ENCODE results near the gene SVIL. TPM values are rescaled to one million over a fixed set of nuclear protein-coding genes. Genes with fewer than 3 reads are reported as not detected.

The SVIL gene
- total RNA-seq, 1 experiment from 2014 or later, result 15.3 TPM

GRCh38 chr10:29651767-29652166 lies 17.0 kb upstream of the SVIL start:
- Histone ChIP-seq H3K79me2 (ENCODE audit: insufficient read depth, low read length) (no peaks in the 10 kb centered on the region), H3K4me2 (ENCODE audit: insufficient read depth, insufficient read length, low read length) (no peak overlapping the region), H3K18ac (ENCODE audit: insufficient read length, low read depth, low read length) (no peak overlapping the region), H2AK5ac (ENCODE audit: insufficient read length, low read length) (no peak overlapping the region), H2BK15ac (ENCODE audit: low read depth, low read length) (no peak overlapping the region), H3K4me1 (ENCODE audit: insufficient read depth, low read length) (no peaks in the 10 kb centered on the region; the same call in 1 of the 2 replicates), H4K20me1 (ENCODE audit: control insufficient read depth, insufficient read depth, insufficient read length) (no peaks in the 10 kb centered on the region), H3K79me1 (ENCODE audit: insufficient read depth, low read depth, low read length, poor library complexity, severe bottlenecking) (no peaks in the 10 kb centered on the region), H4K91ac (ENCODE audit: insufficient read length, low read depth, low read length) (no peak overlapping the region), H3K27ac (ENCODE audit: insufficient read length, low read depth, low read length) (no peak overlapping the region), H3T11ph (ENCODE audit: low read length) (no peak overlapping the region), H2BK120ac (ENCODE audit: low read depth, low read length, poor library complexity, severe bottlenecking) (no peak overlapping the region), H3K23me2 (ENCODE audit: insufficient read length, low read depth, low read length, poor library complexity, severe bottlenecking) (no peaks in the 10 kb centered on the region), H3K56ac (ENCODE audit: insufficient read length, low read depth, low read length) (no peak overlapping the region), H3K23ac (ENCODE audit: insufficient read length, low read depth, low read length) (no peak overlapping the region), H3K4ac (ENCODE audit: low read depth, low read length) (no peak overlapping the region), H3K14ac (ENCODE audit: insufficient read depth, low read length) (no peak overlapping the region), H3K9me3 (ENCODE audit: control insufficient read depth, low read depth, low read length) (peaks cover 4% of the 10 kb centered on the region), H3K9ac (ENCODE audit: extremely low read depth, insufficient read length, low read length) (no peak overlapping the region), H2BK20ac (ENCODE audit: low read depth, low read length, poor library complexity, severe bottlenecking) (no peak overlapping the region), H3K27me3 (ENCODE audit: insufficient read depth, low read length) (no peaks in the 10 kb centered on the region), H4K8ac (replicated peaks; ENCODE audit: insufficient read length, low read depth, low read length) (no peak overlapping the region), H4K5ac (ENCODE audit: insufficient read length, low read depth, low read length) (no peak overlapping the region), H2AFZ (ENCODE audit: low read length) (no peak overlapping the region), H2BK5ac (ENCODE audit: insufficient read length, low read length) (no peak overlapping the region), H2BK12ac (ENCODE audit: insufficient read length, low read depth, low read length) (no peak overlapping the region)
- Mint-ChIP-seq H3K9me3 (peaks cover 7 to 14% of the 10 kb centered on the region in 2 experiments), H3K36me3 (ENCODE audit: insufficient read depth in 1 of 3, low read depth in 3 of 3) (peaks cover 19 to 29% (median 20%) of the 10 kb centered on the region in 3 experiments), H3K27ac (no peak overlapping the region), H3K27me3 (ENCODE audit: low read depth) (no peaks in the 10 kb centered on the region), H3K4me3 (no peak overlapping the region), H3K4me1 (peaks cover 12% of the 10 kb centered on the region in 2 experiments)
- WGBS (ENCODE audit: extremely low coverage, insufficient read length, low lambda C conversion rate), result no CpG with 5 or more reads among the region's 3 CpGs
- no peak for TF ChIP-seq CTCF (conservative IDR thresholded peaks at IDR 0.05)
- no peak for DNase-seq
